SIG-M5 treated with dmso at 0.1 percent for 504 hours (cell line): Measurements from ENCODE around the gene BRAP.
A peak's percentile ranks its signal among the peaks of the same experiment; 100 is the strongest.
"Not testable (repeated sequence)": the region's sequence is repeated elsewhere in the genome, so short reads cannot be mapped to it uniquely, and the experiment has no call there.

Source experiments
- DNase-seq: peaks from one replicate; lab custom pipeline; 2025; ENCODE audit not compliant: unreplicated experiment; lab: John Stamatoyannopoulos, UW

BRAP gene

GRCh38 chr12:111617841-111618240 is 67.9 kb downstream of the BRAP start:
- not testable (repeated sequence) for DNase-seq

GRCh38 chr12:111616177-111616623 is 69.6 kb downstream of the BRAP start:
- no peak for DNase-seq

DNA sequence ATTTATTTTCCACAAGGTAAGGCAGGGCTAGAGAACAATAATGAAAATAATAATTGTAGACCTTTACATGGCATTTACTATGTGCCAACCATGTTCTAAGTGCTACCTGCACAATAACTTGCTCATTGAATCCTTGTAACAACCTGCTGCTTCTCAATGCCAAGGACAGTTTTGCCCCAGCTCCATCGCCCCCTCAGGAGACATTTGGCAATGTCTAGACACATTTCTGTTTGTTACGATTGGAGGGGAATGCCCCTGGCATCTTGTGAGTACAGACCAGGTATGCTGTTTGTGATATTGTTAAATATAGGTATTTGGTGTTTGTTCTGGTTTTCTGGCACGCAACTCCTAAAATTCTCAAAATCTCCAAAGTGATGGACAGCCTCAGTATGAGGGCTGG is 78.5 kb downstream of the BRAP start:
- DNase-seq, result no peak

GRCh38 chr12:111606767-111607230 is 79.0 kb downstream of the BRAP start:
- DNase-seq, result no peak

- DNase-seq, result no peak
Measured at GRCh38 chr12:111605911-111606766, 79.6 kb downstream of the BRAP start.

GRCh38 chr12:111602857-111603256 is 82.9 kb downstream of the BRAP start:
- not testable (repeated sequence) for DNase-seq

DNA sequence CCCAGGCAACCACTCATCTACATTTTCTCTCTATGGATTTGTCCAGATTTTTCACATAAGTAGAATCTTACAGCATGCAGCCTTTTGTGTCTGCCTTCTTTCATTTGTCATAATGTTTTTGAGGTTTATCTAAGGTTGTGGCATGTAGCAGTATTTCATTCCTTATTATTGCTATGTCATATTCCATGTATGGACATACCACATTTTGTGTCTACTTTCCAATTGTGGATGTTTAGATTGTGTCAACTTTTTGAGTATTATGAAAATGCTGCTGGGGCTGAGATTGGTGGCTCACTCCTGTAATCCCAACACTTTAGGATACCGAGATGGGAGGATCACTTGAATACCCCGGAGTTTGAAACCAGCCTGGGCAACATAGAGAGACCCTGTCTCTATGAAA is 83.4 kb downstream of the BRAP start:
- no peak for DNase-seq

DNA sequence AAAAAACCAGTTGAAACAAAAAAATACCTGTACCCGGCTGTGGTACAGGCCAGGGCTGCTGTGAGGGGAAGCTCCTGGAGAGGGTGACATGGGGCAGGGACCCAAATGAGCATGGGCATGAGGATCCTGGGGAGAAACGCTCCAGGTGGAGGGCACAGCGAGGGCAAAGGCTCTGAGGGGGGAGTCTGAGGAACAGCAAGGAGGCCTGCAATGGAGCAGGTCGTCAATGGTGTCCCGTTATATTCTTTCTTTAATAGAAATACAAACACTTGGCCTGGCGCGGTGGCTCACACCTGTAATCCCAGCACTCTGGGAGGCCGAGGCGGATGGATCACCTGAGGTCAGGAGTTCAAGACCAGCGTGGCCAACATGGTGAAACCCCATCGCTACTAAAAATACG is 84.8 kb downstream of the BRAP start:
- not testable (repeated sequence) for DNase-seq

- no peak for DNase-seq
Measured at GRCh38 chr12:111600205-111600642, 85.5 kb downstream of the BRAP start.

- peak; percentile 94 for DNase-seq
Measured at GRCh38 chr12:111599453-111600204, 86.1 kb downstream of the BRAP start.

GRCh38 chr12:111598637-111599452 is 86.9 kb downstream of the BRAP start, which contains the start of gene ATXN2:
Gene ATXN2, minus strand, starts transcription at chr12:111599315. Its CDS starts 281 bp downstream, at chr12:111599034.
- DNase-seq, result peak; percentile 68

- peak; percentile 31 for DNase-seq
Measured at GRCh38 chr12:111597831-111598636, 87.7 kb downstream of the BRAP start.

DNA sequence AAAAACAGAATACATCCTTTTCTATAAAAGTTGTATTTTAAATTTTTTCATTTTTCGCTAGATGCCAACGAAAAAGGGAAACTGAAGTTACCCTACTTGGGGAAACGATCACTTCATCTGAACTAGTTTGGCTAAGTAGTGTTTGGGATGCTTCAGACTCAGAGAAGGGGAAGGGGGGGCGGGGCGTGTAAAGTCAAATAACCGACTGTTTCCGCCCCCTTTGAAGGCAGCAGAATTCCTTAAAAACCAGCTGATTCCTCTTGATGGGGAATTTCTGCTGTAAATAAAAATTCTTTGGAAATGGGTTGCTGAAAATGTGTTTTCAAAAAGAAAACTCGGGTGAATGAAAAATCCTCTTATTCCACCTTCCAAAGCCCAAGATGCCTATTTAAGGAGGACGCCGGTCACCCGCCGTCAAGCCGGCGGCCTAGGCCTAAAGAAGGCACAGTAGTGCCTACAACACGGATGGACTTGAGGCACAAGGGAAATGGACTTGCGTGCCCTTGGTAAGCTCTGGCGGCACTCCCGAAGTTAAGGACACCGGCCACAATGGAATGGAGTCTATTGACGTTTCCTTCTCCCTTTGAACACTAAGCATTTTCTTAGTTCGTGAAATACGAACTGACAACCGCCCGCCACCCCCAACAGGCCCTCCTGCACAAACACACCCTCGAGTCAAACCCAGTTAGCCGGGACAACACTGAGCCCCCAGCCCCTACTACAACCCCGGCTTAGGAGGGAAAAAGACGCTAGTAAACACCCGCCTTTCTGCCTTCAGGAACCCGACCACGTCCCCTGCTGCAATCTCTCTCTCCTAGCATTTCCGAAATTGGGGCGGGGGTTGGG is 88.5 kb downstream of the BRAP start:
- DNase-seq, result peak; percentile 76

GRCh38 chr12:111595341-111595835 is 90.4 kb downstream of the BRAP start:
- DNase-seq, result not testable (repeated sequence)
